Endothelial cell of umbilical vein (primary cell): ENCODE results near the gene PTER.

Source experiments
- CTCF ChIP-seq, 2 donors: IDR thresholded peaks; 1 replicate in 1 of 2; 2 replicates in 1 of 2; pipeline ENCODE4 v1.5.1; 2011; ENCODE audit warnings: low read length in 2 of 2, mild to moderate bottlenecking in 2 of 2, moderate library complexity in 2 of 2, control low read depth in 1 of 2, inconsistent platforms in 1 of 2, low read depth in 1 of 2; ENCODE audit not compliant: insufficient read depth in 1 of 2; ENCODE audit errors: extremely low read depth in 1 of 2
- EZH2 ChIP-seq: IDR thresholded peaks from 2 replicates; pipeline ENCODE4 v1.6.1; 2012; ENCODE audit warnings: borderline replicate concordance, low read depth, mild to moderate bottlenecking, moderate library complexity, low read length, inconsistent platforms; ENCODE audit not compliant: severe bottlenecking
- FOS ChIP-seq: IDR thresholded peaks from 2 replicates; pipeline ENCODE4 v1.6.1; 2011; ENCODE audit warnings: mild to moderate bottlenecking, low read length, moderate library complexity, borderline replicate concordance; ENCODE audit not compliant: insufficient read depth
- JUN ChIP-seq: IDR thresholded peaks from 2 replicates; pipeline ENCODE4 v1.6.1; 2011; ENCODE audit warnings: borderline replicate concordance, low read depth; ENCODE audit not compliant: insufficient read length, insufficient read depth
- MAX ChIP-seq: IDR thresholded peaks from 2 replicates; pipeline ENCODE4 v1.6.1; 2011; ENCODE audit not compliant: insufficient read depth, insufficient read length
- MYC ChIP-seq: IDR thresholded peaks from one replicate; pipeline ENCODE4 v1.6.1; 2011; ENCODE audit warnings: mild to moderate bottlenecking, low read depth, low read length
- POLR2A ChIP-seq: IDR thresholded peaks from 2 replicates; pipeline ENCODE4 v1.6.1; 2012; ENCODE audit warnings: low read depth, mild to moderate bottlenecking, control low read depth, low read length
- POLR2AphosphoS5 ChIP-seq: IDR thresholded peaks from 2 replicates; pipeline ENCODE4 v1.6.1; 2012; ENCODE audit warnings: low read depth, mild to moderate bottlenecking, control low read depth, low read length, moderate library complexity; ENCODE audit not compliant: insufficient read depth

GRCh38 chr10:16490511-16490910 is 53.7 kb downstream of the PTER start:
- TF ChIP-seq CTCF (IDR thresholded peaks at IDR 0.05; ENCODE audit: extremely low read depth in 1 of 2, insufficient read depth in 1 of 2, low read depth in 1 of 2, low read length in 2 of 2) (no peak), FOS (no peak), MYC (no peak), MAX (no peak), POLR2A (no peak), EZH2 (no peak), POLR2AphosphoS5 (no peak), JUN (no peak)
